ENCODE measurements around the gene ALDH3B1. TPM values are rescaled to one million over a fixed set of nuclear protein-coding genes. Genes with fewer than 3 reads are reported as not detected.

ALDH3B1 gene
- total and polyA plus RNA-seq, 2 of the 4 experiments (the other 2 are of a cell fraction), result 11.8 to 22.8 TPM

DNA sequence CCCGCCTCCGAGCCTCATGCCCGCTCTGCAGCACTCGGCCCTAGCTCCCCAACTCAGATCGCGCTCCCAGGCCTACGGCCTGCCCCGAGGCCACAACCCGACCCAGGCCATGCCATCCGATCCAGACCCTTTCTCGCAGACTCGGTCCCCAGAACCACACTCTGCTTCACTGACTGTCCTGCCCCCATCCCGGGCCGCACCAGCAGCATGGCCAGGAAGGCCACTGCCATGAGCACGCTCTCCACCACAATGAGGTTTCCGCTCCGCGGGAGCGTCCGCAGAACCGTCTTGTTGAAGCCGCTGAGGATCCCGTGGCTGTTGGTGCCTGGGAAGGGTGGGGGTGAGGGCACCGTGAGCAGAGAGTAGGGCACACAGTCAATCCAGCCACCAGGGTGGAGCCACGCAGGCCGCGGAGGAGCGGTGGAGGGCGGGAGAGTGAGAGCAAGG lies 12.6 kb upstream of the ALDH3B1 start:
- Histone ChIP-seq H3K27me3 (ENCODE audit: control insufficient read depth, insufficient read depth, low read length) (no peaks in the 10 kb centered on the region), H3K4me3 (ENCODE audit: insufficient read depth, low read depth, low read length) (no peak overlapping the region), H2BK20ac (ENCODE audit: low read depth, low read length) (no peak overlapping the region), H2AFZ (replicated peaks; ENCODE audit: low read length, poor library complexity) (peak overlapping the region; percentile 66), H3K56ac (ENCODE audit: extremely low read depth, insufficient read depth, low read length) (no peak overlapping the region), H3K9ac (ENCODE audit: low read depth, low read length) (no peak overlapping the region), H3K4ac (ENCODE audit: low read depth, low read length) (no peak overlapping the region), H2AK9ac (replicated peaks; ENCODE audit: low read depth, low read length, poor library complexity) (no peak overlapping the region), H2BK120ac (ENCODE audit: low read depth, low read length) (no peak overlapping the region), H4K8ac (ENCODE audit: low read depth in 2 of 2, low read length in 2 of 2) (no peak overlapping the region), H3K36me3 (ENCODE audit: control insufficient read depth, insufficient read depth, low read length) (no peaks in the 10 kb centered on the region), H3K9me1 (ENCODE audit: insufficient read depth, low read length) (no peaks in the 10 kb centered on the region; the same call in 1 of the 2 replicates), H2BK15ac (ENCODE audit: low read depth, low read length) (no peak overlapping the region), H3K4me2 (ENCODE audit: low read depth, low read length) (no peak overlapping the region), H4K20me1 (ENCODE audit: insufficient read depth, low read length) (no peaks in the 10 kb centered on the region), H3K18ac (ENCODE audit: low read depth, low read length) (no peak overlapping the region), H4K5ac (ENCODE audit: low read depth, low read length) (no peak overlapping the region), H3K4me1 (ENCODE audit: control insufficient read depth, insufficient read depth, low read length) (no peaks in the 10 kb centered on the region), H2AK5ac (ENCODE audit: low read depth, low read length) (no peak overlapping the region), H3K79me1 (ENCODE audit: low read depth in 1 of 2, low read length in 2 of 2) (no peaks in the 10 kb centered on the region), H3K23ac (ENCODE audit: low read depth, low read length) (no peak overlapping the region), H3K27ac (ENCODE audit: insufficient read depth, low read length) (no peak overlapping the region), H3K9me3 (ENCODE audit: control insufficient read depth, insufficient read depth, low read length) (no peaks in the 10 kb centered on the region), H2BK5ac (ENCODE audit: low read depth, low read length, poor library complexity, severe bottlenecking) (no peak overlapping the region), H3K14ac (replicated peaks; ENCODE audit: low read depth, low read length) (no peak overlapping the region), H4K91ac (ENCODE audit: insufficient read depth, low read depth, low read length) (no peak overlapping the region)
- ATAC-seq (ENCODE audit: low read depth) (no peak), DNase-seq (no peak)
- in situ Hi-C loops (cut with MboI; ENCODE audit: low sequenced_read_pairs) (no loop called here), intact Hi-C loops (cut with micrococcal nuclease) (no loop called here), dilution Hi-C loops (cut with HindIII; ENCODE audit: low sequenced_read_pairs, unreplicated experiment) (no loop called here)
- TF ChIP-seq FOS (IDR thresholded peaks at IDR 0.05; ENCODE audit: low read depth, low read length), result no peak
- TF ChIP-seq MXI1 (IDR thresholded peaks at IDR 0.05; ENCODE audit: borderline replicate concordance, low read depth, low read length), result no peak
- TF ChIP-seq MAFK (IDR thresholded peaks at IDR 0.05; ENCODE audit: low read depth, low read length), result no peak
- TF ChIP-seq, protein P1, sequence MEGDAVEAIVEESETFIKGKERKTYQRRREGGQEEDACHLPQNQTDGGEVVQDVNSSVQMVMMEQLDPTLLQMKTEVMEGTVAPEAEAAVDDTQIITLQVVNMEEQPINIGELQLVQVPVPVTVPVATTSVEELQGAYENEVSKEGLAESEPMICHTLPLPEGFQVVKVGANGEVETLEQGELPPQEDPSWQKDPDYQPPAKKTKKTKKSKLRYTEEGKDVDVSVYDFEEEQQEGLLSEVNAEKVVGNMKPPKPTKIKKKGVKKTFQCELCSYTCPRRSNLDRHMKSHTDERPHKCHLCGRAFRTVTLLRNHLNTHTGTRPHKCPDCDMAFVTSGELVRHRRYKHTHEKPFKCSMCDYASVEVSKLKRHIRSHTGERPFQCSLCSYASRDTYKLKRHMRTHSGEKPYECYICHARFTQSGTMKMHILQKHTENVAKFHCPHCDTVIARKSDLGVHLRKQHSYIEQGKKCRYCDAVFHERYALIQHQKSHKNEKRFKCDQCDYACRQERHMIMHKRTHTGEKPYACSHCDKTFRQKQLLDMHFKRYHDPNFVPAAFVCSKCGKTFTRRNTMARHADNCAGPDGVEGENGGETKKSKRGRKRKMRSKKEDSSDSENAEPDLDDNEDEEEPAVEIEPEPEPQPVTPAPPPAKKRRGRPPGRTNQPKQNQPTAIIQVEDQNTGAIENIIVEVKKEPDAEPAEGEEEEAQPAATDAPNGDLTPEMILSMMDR (conservative IDR thresholded peaks at IDR 0.05; ENCODE audit: low read depth, low read length), result no peak
- TF ChIP-seq SMC3 (IDR thresholded peaks at IDR 0.05; ENCODE audit: low read depth, low read length), result no peak
- TF ChIP-seq CHD1 (IDR thresholded peaks at IDR 0.05; ENCODE audit: low read depth, low read length), result no peak
- TF ChIP-seq, protein P2, sequence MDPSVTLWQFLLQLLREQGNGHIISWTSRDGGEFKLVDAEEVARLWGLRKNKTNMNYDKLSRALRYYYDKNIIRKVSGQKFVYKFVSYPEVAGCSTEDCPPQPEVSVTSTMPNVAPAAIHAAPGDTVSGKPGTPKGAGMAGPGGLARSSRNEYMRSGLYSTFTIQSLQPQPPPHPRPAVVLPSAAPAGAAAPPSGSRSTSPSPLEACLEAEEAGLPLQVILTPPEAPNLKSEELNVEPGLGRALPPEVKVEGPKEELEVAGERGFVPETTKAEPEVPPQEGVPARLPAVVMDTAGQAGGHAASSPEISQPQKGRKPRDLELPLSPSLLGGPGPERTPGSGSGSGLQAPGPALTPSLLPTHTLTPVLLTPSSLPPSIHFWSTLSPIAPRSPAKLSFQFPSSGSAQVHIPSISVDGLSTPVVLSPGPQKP (IDR thresholded peaks at IDR 0.05; ENCODE audit: borderline replicate concordance, low read depth, low read length), result no peak
- TF ChIP-seq CEBPB (IDR thresholded peaks at IDR 0.05; ENCODE audit: low read depth, low read length), result no peak
- TF ChIP-seq MAZ (IDR thresholded peaks at IDR 0.05; ENCODE audit: borderline replicate concordance, low read depth, low read length), result no peak
- no peak for TF ChIP-seq POLR2A (IDR thresholded peaks at IDR 0.05; ENCODE audit: low read depth, low read length)
- no peak for TF ChIP-seq RFX5 (IDR thresholded peaks at IDR 0.05; ENCODE audit: low read depth, low read length)
- TF ChIP-seq NFE2L2 (IDR thresholded peaks at IDR 0.05; ENCODE audit: low read depth, low read length), result no peak
- TF ChIP-seq RAD21 (IDR thresholded peaks at IDR 0.05; ENCODE audit: low read length), result no peak
- no peak for TF ChIP-seq RCOR1 (IDR thresholded peaks at IDR 0.05; ENCODE audit: insufficient replicate concordance, low read length)
- TF ChIP-seq, protein P3, sequence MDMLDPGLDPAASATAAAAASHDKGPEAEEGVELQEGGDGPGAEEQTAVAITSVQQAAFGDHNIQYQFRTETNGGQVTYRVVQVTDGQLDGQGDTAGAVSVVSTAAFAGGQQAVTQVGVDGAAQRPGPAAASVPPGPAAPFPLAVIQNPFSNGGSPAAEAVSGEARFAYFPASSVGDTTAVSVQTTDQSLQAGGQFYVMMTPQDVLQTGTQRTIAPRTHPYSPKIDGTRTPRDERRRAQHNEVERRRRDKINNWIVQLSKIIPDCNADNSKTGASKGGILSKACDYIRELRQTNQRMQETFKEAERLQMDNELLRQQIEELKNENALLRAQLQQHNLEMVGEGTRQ (IDR thresholded peaks at IDR 0.05; ENCODE audit: low read depth, low read length), result no peak
- BruUV-seq (replicated peaks), result no TSS peak
- ChIA-PET POLR2A (ENCODE audit: unreplicated experiment) (no interaction called here), CTCF (no interaction called here)
- 94% methylated on average over 13 of the region's 29 CpGs; no CpG with 5 or more reads in 1 of the 2 experiments for WGBS, 2 experiments (ENCODE audit: extremely low coverage in 2 of 2, insufficient read length in 1 of 2)

All from IMR-90 (cell line).